HG02840 (cell line): ENCODE results near the gene ST7.
"Not testable (repeated sequence)": the region's sequence is repeated elsewhere in the genome, so short reads cannot be mapped to it uniquely, and the experiment has no call there.

ENCODE experiments used
- ATAC-seq: cut with Tn5 transposase; IDR thresholded peaks from one replicate; pipeline ENCODE4 v1.9.1; 2021; ENCODE audit warnings: mild to moderate bottlenecking, moderate library complexity, moderate number of reproducible peaks; ENCODE audit not compliant: unreplicated experiment, low FRiP score

ST7 gene

DNA sequence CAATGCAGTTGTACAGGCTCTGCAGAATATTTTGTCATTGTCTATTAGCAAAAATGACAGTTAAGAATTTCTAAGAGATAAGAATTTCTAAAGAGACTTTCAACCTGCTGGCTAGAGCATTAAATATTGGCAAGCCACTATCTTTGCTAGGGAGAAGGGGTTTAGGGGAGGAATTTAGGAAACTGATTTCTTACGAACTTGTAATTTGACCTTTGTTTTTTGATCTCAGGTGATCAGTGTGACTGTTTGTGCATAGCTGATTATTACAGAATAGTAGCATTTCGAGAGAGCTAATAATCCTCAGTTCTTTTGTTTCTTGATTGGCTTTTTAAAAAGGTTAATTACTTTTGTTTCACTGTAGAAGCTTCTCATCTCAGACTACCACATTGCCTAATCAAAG is 68.1 kb downstream of the ST7 start:
- ATAC-seq: no peak

DNA sequence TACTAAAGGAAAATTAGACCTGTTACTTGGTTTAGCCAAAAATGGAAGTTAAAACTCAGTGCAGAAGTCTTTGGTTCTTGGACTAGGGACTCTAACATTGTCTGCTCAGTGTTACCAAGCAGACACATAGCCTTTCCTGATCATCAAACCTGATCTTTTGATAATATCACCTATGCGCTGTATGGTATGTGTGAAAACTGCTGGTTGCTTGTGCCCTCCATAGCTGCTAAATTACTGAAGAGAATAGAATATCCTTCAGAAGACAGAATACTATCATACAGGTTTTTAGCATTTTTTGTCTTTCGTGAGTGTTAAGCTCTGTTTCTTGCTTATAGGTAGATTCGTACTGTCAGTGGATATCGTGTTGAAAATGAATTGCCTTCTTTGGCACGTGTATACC is 68.7 kb downstream of the ST7 start:
- ATAC-seq: no peak

DNA sequence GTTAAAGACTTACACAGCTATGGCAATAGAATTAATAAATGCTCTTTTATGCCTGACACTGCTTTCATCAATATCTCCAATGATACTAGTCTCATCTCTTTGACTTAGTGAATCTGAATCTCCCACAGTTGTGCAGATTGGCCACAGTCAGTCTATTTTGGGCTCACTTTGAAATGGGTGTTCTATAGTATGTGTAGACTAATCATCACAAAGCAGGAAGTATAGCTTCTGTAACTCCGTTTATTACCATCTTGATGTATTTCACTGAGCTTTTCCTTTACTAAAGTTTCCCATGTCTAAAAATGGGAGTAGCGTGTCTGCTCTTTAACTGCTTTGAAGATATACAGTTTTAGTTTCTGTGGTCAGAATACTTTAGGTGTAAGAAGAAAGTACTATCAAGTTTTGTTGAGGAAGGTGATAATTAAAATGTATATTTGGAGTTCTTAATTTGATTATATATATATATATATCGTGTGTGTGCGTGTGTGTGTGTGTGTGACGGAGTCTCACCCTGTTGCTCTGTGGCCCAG is 70.1 kb downstream of the ST7 start:
- ATAC-seq: no peak

DNA sequence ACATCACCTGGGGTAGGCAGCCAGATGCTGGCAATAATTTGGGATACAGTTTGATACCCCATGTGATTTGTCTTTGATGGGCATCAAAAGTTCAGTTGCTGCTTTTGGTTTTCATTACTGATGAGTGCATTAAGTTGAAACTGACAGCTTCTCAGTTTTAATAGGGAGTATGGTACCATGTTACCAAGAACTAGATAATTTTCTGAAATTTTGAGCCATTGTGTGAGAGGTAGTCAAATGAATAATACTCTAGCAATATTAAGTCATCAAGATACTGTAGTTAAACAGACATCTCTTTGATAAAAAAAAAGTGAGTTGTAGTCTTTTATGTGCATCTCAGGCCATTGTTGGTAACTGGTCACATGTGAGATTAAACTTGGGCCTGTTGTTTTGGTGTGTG is 71.5 kb downstream of the ST7 start:
- ATAC-seq: no peak

DNA sequence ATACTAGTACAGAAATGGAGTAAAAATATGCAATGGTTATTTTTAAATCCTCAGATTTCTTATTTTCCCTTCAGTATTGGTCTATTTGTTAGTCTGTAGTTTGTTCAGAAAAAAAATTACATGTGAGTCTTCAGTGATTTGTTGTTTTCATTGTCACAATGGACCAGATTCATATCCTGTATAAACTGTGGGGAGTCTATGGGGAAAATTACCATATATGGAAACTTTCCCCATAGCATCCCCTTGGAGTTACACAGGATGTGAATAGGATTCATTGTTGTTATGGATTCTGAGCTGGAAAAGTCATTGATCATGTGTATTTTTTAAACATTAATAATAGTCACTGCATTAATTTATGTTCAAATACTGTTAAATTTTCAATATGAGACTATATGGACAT is 72.6 kb downstream of the ST7 start:
- ATAC-seq: no peak

DNA sequence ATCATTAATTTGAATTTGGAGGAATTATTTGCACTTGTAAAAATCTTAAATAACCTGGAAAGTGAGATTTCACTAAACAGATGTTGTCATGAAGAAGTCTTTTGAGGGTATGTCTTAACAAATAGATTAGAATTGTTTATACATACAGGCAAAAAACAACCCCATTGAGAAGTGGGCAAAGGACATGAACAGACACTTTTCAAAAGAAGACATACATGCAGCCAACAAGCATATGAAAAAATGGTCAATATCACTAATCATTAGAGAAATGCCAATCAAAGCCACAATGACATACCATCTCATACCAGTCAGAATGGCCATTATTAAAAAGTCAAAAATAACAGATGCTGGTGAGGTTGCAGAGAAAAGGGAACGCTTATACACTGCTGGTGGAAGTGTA is 77.0 kb downstream of the ST7 start:
- ATAC-seq: not testable (repeated sequence)

DNA sequence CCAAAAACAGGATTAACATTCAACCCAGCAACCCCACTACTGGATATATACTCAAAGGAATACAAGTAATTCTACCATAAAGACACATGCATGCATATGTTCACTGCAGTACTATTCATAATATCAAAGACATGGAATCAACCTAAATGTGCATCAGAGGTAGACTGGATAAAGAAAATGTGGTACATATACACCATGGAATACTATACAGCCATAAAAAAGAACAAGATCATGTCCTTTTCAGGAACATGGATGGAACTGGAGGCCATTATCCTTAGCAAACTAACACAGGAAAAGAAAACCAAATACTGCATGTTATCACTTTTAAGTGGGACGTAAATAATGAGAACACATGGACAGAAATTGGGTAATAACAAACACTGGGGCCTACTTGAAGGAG is 77.5 kb downstream of the ST7 start:
- not testable (repeated sequence) for ATAC-seq

DNA sequence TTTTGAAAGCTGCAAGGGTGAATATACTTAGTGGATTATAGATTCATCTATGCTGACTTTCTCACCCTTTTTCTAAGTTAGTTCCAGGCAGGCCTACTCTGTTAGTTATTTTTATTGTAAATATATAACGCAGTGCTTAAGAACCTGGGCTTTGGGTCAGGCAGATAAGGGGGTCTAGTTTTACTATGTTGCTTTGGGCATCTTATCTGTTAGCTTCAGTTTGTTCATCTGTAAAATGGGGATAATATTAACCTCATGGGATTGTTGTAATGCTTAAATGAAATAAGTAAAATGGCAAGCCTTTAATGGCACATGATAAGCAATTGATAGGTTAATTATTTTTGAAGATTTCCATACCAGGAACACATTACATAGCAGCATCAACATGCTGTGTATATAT is 79.5 kb downstream of the ST7 start:
- ATAC-seq: no peak

DNA sequence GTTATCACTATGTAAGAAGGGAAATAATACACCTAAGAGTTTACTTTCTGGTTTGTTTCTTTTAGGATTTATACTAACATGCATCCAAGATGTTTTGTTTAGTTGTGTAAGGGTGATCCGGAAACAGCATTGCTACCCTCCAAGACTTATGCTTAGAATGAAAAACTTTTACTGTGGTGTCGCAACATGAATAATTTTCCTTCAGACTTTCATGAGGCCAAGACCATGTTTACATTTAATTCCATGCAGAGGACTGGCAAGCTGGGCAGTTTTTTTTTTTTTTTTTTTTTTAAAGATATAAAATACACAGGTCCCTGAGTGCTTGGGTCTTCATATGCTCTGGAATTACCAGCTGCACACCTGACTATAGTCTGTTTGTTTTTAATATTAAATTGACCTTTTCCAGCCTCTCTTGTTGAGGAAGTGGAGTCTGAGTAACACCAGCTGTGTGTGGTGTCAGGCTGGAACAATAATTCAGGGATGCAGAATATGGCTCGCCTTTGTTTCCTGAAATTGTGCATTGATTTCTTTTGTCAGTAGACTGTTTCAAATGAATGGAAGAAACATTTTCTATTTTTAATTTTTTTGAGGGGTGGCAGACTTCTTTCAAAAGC is 81.7 kb downstream of the ST7 start:
- ATAC-seq: no peak

DNA sequence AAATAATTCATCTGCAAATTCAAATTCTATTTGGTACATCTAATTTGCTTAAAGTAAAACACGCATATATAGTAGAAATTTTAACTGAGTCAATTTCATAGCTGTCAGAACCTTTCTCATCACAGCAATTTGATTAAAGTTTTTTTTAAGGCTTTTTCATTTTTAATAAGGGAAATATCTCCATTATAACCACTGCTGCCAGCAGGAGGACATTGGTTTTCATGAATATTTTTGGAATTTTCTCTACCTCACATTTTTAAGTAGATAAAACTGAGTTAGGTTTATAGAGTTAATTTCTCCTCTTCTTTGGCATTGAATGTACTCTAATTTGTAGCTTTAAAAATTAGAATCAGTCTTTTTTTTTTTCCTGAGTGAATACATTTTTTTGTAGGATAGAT is 82.2 kb downstream of the ST7 start:
- ATAC-seq: no peak

DNA sequence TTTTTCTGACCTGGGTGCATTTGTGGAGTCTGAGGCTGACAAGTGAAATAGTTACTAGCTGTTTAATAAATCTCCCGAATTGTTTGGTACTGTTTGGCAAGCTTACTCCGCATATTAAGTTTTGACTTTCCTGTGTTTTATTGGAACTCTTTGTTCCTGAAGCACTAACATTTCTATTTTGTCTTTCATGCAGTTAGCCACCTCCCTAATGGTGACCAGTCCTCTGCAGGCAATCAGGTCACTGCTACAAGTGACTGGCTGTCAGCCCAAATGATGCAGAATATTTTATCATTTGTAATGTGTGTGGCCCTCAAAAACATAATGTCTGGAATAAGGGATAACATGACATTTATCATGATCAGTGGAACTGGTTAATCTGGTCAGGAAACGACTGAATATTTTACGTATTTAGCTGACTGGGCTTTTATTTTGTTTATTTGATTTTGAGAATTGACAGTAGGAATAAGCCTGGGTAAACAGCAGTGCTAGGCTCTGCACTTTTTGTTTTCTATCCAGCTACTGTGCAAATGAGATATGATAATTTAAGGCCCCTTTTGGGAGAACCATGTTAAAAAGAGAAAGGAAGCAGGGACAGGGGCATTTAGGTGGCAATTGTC is 82.9 kb downstream of the ST7 start:
- no peak for ATAC-seq

DNA sequence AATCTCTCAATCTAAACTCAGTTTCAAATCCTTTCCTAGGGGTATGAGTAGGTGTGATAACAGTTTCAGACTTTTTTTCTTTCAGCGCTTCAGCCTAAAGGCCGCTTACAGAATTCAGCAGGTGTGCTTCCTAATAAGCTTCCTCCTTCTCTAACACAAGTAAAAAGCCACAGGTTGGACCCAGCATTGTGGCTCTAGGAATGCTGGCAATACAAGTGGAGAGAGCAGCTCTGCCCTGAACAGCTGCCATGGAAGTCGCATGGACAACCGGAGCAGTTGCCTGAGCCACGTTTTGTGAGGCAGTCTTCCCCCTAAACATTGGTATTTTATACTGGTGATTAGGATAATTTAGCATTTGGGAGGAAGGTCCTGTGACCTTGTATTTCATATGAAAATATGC is 83.5 kb downstream of the ST7 start:
- no peak for ATAC-seq

DNA sequence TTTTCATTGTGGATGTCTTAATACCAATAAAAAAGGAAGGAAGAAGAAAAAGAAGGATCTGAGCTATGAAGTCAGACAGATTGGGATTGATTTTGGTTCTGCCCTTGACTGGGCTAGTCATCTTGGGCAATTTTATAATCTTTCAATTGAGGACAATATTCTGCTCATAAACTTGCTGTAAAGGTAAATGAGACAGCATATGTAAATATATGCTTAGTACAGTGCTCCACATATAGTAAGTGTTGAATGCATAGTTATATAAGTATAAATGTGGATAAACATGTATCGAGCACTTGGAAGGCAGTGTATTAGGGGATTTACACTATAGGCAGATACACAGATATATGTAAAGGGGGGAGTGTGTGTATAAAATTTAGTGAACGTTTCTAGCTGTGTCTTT is 85.1 kb downstream of the ST7 start:
- no peak for ATAC-seq

DNA sequence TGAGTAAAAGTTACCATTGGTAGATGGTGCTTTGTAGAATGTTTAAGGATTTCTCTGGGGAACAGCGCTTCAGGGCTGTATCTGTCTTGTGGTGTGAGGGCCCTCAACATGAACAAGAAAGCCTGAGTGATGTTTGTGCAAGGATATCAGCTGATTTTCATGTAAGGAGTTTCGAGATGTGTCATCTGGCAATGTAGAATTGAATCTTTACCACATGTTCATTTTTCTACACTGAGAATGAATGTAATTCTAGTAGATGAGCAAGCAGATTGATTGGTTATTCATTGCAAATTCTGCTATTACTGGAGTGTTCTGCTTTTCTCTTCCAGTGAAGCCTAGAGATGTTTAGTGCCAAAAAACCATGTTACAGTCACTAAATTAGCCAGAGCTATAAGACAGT is 87.7 kb downstream of the ST7 start:
- ATAC-seq: peak; percentile 82

DNA sequence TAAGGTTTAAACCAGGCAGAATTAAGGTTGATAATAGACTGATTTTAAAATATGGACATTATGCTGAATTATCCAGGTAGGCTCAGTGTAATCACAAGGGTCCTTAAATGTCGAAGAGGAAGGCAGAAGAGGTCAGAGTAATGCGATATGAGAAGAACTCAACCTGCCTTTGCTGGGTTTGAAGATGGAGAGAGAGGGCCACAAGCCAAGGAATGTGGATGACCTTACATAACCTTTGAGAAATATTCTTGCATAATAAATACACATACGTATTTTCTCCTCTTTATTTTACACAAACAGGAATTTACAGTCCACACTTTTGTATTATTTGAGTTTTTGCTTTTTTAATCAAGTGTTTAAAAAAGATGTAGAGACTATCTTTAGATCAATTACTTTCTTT is 88.5 kb downstream of the ST7 start:
- no peak for ATAC-seq

DNA sequence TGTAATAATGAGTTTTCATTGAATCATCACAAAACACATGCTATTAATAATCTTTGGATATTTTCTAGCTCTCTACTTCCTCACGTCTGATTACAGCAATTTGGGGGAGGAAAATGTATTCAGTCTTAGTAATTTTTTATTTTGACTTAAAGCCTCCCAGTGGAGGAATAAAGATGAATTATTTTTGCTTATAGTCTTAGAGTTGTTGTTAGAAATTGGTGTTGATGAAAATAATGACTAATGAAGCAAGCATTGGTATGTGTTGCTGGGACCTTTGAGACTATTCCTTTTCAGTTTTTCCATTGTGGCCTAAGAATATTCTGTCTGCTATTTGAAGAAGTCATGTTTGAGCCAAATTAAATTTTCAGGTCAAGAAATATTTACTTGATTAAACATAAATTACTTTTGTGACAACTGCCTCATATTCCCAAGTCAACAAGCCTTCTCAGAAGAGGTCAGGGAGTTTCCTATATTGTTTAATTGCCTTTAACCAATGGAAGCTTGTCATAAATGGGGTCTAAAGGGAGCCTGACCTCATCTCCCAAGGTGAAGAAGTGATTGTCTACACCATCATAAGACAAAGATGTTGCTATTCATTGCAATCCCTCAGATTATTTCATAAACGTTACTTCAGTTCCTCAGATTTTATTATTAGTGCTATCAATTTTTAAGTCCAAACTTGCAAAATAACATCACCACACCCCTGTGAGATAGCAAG is 90.0 kb downstream of the ST7 start:
- ATAC-seq: no peak

DNA sequence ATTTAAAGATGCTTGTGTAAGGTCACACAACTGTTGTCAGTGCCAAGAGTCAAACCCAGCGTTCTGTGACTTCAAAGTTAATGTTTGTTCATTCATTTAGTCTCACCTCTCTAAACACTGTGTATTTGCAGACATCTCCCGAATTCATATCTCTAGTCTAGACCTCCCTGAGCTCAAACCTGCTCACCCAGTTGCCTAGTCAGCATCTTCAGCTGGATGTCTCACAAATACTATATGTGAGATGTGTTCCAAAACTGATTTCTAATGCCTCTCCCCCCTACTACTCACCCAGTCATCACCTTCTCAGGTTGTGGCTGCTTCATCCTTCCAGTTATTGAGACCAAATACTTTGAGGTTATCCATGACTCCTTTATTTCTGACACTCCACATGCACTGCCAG is 91.4 kb downstream of the ST7 start:
- ATAC-seq: no peak

DNA sequence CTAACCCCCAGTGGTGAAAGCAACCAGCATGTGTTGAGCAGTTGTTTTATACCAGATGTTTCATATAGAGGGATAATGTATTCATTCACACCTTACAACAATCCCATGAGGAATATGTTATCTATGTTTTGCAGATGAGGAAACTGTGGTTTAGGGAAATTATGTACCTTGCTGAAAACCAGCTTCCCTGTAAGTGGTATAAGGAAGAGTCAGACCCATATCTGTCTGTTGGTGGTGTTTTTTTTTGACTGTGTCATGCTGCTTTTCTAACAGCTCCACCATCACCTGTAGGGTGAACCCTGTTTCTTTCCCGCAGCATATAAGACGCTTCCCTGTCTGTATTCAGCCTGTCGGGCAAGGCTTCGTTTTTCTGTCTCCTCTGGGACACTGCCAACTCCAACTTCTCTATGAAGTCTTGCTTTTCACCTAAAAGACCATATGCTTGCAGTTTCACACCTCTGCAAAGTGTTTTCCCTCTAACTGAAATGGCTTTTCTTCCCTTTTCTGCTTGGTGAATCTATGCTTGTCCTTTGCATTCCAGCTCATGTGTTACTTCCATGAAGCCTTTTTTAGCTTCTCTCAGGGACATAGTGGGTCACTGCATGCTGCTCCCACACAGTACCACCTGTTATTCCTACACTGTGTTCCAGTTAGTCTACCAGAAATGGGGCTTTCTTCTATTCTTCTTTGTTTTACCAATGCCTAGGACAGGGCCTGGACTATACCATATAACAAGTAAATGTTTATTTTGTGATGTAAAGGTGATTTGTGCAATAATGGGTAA is 92.8 kb downstream of the ST7 start:
- no peak for ATAC-seq

DNA sequence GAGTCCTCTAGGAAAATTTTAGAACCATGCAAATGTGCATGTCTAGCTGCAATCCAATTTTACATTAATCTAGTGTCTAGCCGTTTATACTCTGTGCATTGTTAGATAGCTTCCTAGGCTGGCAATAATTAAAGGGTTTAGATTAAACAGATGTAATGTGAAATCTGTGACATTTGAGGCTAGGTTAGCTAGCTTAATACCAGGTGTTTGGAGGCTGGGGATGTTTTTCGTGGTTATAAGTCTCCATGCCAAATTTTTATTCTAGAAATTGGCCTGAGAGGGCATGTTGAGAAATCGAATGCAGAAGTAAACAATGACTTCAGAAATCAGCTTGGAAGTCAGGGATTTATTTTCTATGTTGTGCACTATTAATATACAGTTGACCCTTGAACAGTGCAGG is 94.2 kb downstream of the ST7 start:
- no peak for ATAC-seq

DNA sequence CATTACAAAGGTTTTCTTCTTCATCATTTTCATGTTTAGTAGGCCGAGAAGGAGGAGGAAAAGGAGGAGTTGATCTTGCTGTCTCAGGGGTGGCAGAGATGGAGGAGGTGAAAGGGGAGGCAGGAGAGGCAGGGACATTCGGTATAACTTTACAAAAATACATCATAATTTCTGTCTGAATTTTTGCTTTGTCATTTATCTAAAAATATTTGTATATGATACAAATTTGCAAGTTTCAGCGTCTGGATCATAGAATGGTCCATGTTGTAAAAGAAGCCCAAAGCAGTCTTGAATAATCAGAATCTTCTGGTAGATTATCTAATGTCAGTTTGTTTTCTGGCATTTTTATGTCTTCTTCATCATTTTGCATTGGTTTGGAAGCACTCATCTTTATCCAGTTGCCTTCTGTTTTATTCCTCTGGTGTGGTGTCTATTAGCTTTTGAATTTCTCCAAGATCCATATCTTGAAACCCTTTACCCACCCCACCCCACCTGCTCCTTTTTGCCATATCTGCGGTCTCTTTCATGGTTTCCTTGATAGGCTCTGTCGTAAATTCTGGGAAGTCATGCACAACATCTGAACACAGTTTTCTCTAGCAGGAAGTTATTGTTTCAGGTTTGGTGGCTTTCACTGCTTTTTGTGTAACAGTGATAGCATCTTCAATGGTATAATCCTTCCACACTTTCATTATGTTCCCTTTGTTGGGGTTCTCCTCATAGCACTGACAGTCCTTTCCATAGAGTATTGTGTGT is 95.0 kb downstream of the ST7 start:
- no peak for ATAC-seq
